Heart left ventricle (tissue), 13 donors: ENCODE data around the gene PYGM.

Source experiments
- POLR2A ChIP-seq, 2 donors: fragments of 450-650 bp; IDR thresholded peaks; one replicate each; pipeline ENCODE4 v1.6.1; 2017; ENCODE audit warnings: antibody characterized with exemption in 2 of 2, mild to moderate bottlenecking in 2 of 2, moderate library complexity in 2 of 2
- TF ChIP-seq, protein P1 (sequence below), 12 donors: fragments of 200-600 bp; sonication (generic) in 4 of 12; IDR thresholded peaks; one replicate each; pipeline versions ENCODE4 v1.5.0 to v1.8.0; 2018 to 2022; ENCODE audit warnings: antibody characterized with exemption in 12 of 12, mild to moderate bottlenecking in 5 of 12
- donor health status: ischemic (EF 13 %, LVEDD 7.1; RV severe dilation, severe dysfunction).
- donor health status: DM: no; HTN: yes; CAD: no.
- donor health status: DM: no; HTN: no; CAD: no.
- donor health status: ischemic (EF 25% LVEDD 6.9; RV normal size, moderate dysfunction).
- donor health status: ischemic (EF 25% LVEDD 5.7; RV mildly dilated, moderate dysfunction).
- donor health status: ischemic (EF 35%, LVEDD 5.7; RV mildly dilated, moderate dysfunction).
- donor health status: nonischemic (EF 11% LVEDD 7.7; RV severe dilation, severe dysfunction).
- donor health status: DM: yes; HTN: yes; CAD: no.
- donor health status: PGD.
- donor health status: ischemic (EF 29% LVEDD 5.4; RV normal size, mild dysfunction).
- donor health status: nonischemic (EF 23%, LVEDD 6.1; RV moderate dilation, normal function).

DNA sequence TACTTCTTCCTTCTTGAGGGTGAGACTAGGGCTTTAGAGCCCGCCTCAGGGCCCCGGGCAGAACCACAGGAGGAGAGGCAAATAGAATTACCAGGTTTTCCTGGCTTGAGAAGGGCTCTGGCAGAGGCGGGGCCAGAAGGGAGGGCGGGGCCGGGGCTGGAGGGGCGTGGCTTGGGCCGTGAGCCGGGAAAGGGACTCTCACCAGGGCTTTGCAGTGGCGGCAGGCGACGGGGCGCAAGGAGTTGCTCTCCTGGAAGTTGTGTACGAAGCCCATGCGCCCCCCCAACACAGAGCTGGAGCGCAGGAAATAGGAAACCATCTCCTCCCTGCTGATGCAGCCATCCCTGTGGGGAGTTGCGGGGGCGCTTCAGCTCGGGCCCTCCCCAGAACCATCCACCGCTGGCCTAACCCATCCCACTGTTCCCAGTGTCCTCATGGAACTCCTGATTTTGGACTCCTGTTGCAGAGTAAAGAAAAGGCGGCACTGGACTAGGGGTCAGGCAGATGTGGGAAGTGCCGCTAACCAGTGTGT, 29.9 kb downstream of the PYGM start:
- TF ChIP-seq, protein P1, sequence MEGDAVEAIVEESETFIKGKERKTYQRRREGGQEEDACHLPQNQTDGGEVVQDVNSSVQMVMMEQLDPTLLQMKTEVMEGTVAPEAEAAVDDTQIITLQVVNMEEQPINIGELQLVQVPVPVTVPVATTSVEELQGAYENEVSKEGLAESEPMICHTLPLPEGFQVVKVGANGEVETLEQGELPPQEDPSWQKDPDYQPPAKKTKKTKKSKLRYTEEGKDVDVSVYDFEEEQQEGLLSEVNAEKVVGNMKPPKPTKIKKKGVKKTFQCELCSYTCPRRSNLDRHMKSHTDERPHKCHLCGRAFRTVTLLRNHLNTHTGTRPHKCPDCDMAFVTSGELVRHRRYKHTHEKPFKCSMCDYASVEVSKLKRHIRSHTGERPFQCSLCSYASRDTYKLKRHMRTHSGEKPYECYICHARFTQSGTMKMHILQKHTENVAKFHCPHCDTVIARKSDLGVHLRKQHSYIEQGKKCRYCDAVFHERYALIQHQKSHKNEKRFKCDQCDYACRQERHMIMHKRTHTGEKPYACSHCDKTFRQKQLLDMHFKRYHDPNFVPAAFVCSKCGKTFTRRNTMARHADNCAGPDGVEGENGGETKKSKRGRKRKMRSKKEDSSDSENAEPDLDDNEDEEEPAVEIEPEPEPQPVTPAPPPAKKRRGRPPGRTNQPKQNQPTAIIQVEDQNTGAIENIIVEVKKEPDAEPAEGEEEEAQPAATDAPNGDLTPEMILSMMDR (IDR thresholded peaks at IDR 0.05) = no peak
- TF ChIP-seq POLR2A (IDR thresholded peaks at IDR 0.05) = no peak
